Left renal cortex interstitium (tissue), 4 donors: ENCODE results near the gene DKC1. TPM values are rescaled to one million over a fixed set of nuclear protein-coding genes. Genes with fewer than 3 reads are reported as not detected.

Experiments
- DNase-seq, 4 donors: peaks; one replicate each; pipeline ENCODE4 v3.0.0-alpha.2; 2013; ENCODE audit warnings: low read depth in 4 of 4, low spot score in 2 of 4, missing footprints in 1 of 4
- polyA plus RNA-seq, 4 donors: library from polyadenylated mRNA; unstranded; fragments of 120-200 nt; gene quantifications; one replicate each; pipeline ENCODE4 v1.2.1, GENCODE V29; 2013; ENCODE audit not compliant: insufficient read length in 4 of 4

Gene DKC1
- polyA plus RNA-seq, result 10 to 100 TPM; 50.8 to 69.1 (median 62.2) TPM

DNA sequence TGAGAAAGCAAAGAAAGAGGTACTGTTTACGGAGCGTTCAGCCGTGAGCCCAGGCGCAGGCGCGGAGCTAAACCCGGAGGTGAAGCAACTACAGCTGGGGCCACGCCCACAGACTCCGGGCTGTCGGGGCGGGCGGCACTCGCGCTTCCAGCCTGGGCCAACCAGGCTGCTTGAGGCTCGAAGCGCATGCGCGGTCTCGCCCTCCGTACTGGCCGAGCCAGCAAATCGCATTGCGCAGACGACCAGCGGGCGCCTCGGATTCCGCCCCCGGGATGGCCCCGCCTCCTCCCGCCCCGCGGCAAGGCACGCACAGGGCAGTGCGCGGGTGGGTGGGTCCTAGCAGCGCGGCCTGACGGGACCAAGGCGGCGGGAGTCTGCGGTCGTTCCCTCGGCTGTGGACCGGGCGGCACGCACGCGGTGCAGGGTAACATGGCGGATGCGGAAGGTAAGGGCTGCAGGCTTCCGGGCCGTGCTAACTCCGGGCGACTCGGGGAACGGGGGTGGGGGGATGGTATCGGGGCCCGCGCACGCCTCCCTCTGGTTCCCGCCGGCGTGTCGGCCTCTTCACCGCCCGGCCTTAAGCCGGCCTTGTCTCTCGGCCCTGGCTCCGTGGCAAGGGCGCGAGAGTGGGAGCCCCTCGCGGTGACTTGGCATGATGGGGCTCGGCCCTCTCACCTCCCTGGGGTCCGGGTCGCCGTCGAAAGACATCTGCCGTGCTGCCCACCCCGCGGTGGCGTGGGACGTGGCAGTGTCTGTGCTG lies at the start of gene DKC1:
DKC1 (plus strand) TSS at position 328 of the 760 bp plus-strand sequence; CDS start at position 430, 102 bp downstream.
- DNase-seq, result peak in 3 of 4 donors; percentile 74 to 88 (median 86)

DNA sequence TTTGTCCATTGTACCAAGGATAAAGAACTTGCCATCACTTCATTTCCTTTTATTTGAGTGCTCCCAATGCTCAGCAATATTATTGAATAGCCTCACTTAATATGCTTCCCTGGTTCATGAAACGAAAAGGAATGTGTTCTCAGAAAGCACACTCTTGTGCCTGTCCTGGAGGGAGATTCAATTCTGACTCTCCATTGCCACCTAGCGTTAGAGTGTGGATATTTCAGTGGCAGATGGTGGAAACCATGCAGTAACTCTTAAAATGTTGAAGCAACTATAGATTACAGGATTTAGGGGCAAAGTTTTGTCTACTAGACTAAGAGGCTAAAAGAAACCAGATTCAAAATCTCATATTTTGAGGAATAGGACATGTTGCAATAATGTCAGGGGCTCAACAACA lies 47.7 kb upstream of the DKC1 start:
- DNase-seq, result no peak

DNA sequence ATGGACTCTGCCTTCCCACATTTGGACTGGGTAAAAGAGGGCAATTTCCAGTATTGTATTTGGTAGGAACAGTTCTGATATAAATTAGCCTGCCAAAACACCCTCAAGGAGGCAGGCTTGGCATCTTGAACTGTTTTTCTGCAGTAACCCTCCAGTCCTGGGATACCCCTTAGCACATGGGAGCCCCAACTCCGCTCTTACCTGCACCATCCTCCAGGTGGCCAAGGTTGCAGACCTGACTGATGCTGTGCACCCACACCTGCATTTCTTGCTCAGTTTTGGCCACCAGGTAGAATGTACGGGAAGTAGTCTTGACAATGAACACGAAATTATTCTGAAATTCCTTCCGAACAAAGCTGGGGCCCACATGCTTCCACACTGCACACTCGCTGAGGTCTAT lies 46.8 kb upstream of the DKC1 start:
- no peak for DNase-seq

DNA sequence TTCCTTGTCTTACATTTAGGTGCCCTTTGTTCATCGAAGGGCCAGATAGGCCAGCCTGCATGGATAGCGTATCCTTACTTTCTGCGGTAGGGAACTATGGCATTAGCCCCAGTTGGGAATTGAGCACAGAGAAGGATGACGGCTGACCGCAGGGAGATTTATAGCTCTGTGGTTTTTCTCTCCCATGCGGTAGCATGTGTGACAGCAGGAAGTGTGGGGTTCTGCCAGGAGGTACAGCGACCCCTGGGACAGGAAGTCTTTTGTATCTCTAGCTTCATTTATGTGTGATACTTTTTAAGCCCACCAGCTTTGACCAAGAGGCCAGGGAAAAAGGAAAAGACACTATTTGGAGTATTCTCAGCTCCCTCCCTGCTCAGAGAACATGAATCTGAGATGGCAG lies 44.8 kb upstream of the DKC1 start:
- DNase-seq, result no peak

DNA sequence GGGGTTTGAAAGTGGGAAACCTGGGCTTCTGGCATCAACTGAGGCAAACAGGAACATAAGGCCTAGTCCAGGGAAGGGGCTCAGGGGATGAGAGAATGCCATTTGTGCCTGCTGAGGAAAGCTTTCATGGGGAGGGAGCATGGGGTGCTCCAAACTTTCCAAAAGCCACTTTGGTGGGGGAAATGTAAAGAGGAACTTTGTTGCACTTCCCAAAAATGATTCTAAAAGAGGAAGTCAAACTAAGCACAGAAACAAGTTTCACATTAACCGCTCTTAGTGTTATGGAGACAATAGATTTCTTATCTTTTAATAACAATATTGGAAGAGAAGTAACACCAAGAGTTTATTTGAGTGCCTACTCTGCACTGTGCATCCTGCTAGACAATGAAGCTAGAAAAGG lies 44.0 kb upstream of the DKC1 start:
- DNase-seq, result no peak

DNA sequence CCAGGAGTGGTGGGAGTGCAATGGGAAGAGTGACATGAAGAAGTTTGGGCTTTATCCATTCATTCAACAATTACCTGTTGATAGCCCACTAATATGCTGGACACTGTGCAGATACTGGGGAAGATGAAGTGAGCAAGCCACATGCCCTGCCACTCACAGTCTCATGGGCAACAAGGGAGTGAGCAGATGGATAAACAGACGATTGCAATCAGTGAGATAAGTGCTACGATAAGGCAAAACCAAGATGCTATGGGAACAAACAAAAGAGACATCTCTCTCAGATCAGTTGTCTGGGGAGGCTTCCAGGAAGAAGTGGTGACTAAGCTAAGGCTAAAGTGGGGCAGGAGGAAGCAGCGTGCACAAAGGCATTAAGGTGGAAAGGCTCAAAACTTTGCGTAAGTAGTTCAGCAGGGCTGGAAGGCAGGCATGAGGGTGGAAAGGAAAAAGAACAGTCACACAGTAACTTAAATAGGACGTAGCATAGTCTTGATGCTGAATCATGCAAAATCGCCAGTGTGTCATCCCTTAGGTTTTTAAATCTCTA lies 43.5 kb upstream of the DKC1 start:
- no peak for DNase-seq

DNA sequence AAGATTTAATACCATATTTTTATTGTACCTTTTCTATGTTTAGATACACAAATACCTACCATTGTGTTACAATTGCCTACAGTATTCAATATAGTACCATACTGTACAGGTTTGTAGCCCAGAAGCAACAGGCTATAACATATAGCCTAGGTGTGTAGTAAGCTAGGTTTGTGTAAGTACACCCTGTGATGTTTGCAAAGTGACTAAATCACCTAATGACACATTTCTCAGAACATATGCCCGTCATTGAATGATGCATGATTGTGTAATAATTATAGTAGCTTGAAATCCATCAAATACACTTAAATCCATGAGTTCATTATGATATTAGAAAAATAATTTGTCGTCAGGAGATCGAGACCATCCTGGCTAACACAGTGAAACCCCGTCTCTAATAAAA lies 42.6 kb upstream of the DKC1 start:
- DNase-seq, result no peak

DNA sequence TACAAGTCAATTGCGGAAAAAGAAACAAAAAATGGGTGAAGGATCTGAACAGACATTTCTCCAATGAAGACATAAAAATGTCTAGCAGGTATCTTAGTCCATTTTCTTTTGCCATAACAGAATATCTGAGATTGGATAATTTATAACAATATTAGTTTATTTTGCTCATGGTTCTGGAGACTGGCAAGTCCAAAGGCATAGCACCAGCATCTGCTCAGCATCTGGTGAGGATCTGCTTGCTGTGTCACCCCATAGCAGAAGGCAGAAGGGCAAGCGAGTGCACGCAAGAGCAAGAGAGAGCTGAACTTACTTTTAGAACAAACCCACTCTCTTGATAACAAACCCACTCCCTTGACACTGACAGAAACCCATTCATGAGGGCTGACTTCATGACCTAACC lies 41.5 kb upstream of the DKC1 start:
- no peak for DNase-seq

DNA sequence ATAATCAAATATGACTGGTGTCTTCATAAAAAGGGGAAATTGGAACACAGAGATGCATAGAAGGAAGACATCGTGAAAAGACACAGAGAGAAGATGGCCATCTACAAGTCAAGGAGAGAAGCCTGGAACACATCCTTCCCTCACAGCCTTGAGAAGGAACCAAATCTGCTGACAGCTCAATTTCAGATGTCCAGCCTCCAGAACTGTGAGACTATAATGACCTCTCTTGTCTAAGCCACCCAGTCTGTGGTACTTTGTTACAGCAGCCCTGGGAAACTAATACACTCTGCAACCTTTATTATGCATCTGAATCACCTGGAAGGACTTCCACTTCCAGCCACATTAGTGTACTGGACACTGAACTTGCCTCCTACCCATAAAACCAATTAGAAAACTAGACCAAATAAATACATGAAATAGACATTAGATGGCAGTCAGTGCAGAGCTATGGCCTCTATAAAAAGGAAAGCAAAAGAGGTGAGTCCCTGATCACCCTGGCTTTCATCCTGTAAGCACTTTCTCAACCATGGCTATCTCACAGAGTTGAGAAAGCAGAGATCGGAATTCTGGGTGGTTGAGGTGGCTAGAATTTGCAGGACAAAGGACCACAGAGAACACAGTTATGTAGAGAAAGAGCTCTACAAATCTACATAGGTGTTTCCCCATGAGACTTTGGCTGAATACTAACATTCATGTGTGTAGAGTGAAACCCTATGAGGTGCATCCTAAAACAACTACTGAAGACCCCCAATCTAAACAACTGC lies 37.5 kb upstream of the DKC1 start:
- DNase-seq, result no peak

DNA sequence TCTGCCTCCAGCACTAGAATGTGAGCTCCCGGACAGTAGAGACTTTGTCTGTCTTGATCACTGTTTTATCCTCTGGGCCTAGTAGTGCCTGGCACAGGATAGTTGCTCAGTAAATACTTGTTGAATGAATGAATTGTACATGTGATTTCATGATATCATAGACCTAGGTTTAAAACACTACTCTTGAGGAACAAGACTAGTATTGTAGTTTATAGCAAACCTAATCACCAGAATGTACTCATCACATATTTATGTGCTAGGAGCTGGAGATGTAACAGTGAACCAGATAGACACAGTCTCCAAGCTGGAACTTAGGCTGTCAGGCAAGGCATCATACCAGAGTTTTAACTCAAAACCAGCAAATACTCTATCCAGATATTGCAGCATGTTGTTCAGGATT lies 35.2 kb upstream of the DKC1 start:
- DNase-seq, result no peak

DNA sequence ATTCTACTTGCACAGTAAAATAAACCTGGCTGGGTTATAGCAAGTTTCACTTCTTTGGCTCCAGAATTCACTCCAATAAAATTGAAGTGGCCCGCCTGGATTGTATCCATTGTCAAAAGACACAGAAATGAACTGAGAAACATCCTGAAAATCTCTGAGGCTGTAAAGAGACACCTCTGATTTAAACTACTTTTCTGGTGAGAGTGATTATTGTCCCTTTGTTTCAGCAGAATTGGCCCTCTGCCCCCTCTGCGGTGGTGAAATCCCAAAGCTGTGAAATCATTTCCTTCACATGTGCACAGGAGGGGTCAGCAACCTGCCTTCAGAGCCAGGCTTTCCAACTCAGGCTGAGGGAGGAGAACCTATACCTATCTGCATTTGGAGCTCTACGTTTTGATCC lies 34.8 kb upstream of the DKC1 start:
- DNase-seq, result no peak

DNA sequence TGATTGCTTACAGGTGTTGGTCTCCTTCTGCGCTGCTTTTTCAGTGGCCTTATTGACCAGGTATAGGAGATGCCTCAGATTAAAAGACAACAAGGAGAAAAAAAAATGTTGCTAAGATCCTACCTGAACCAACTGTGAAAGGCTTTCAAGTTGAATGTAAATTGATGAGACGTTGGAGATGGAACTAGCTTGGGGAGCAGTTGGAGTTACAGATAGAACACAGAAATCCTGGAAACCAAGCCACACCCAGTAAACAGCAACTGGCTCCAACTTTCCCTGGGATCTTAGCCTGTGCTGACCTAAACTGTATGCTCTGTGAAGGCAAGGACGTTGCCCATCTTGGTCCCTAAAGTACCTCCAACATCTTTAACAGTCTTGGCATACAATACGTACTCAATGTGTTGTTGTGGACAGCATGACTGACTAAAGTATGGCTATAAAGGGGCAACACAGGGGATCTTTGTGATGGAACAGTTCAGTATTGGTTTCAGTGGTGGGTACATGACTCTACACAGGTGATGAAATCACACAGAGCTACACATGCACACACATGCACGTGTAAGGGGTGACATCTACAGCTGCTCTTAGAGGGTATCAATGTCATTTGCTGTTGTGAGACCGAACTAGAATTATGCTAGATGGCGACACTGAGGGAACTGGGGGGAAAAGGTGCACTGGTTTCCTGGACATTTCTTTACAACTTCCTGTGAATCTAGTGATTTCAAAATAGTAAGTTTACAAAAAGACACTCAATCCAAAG lies 34.1 kb upstream of the DKC1 start:
- DNase-seq, result no peak

DNA sequence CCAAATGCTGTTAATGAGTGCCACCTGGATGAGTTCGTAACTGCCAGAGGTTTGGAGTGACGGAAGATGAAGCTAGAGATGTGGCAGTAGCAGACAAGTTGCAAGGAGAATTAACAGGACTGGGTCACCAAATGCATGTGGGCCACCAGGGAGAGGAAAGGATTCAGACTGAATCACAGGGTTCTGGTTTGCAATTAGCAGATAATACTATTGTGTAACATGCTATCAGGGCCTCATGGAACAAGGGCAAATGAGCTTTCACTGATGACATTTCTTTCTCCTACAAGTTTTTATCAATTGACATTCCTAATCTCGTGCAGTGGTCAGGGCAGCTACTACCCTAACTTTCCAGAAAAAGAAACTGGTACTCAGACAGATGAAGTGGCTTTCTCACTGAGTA lies 33.2 kb upstream of the DKC1 start:
- DNase-seq, result no peak

DNA sequence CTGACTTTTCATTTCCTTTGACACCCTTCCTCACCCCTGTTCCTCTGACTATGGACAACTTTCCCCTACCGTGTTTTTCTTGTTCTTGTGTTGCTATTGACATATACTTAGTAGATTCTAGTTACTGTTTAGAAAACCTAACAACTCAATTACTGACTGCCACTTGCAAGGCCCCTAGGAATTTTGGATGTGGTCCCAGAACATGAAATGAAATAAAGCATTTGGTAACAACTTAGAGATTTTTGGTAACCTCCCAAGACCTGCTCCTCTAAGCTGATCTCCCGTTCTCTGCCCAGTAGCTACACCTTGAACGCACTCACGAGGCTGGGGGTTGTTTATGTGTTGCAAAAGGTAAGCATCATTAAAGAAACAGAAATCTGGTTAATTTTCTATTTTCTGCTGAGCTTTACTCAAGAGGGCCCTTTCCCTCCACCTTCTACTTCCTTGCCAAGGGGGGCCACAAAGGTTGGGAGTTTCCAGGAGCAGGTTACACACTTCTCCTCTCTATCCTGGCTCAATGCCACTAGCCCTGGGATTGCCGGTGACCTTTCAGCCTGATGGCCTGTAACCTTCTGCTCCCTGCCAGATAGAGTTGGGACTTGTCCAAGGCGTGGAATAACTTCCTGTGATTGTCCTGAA lies 32.3 kb upstream of the DKC1 start:
- no peak for DNase-seq

DNA sequence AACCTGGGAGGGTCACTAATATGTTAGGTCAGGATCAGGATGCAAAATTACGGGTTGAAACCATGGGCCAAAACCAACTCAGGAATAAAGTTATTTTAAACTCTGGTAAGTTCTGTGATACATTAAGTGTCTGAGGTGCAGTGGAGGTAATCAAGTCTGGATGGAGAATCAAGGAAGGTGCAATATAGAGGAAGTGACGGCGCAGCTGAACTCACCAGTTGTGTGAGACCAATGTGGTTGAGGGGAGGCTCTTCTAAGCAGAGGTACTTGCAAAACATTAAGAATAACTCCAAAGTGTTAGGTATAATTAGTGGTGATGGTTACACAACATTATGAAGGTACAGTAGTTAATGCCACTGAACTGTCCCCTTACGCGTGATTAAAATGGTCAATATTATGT lies 31.5 kb upstream of the DKC1 start:
- no peak for DNase-seq

DNA sequence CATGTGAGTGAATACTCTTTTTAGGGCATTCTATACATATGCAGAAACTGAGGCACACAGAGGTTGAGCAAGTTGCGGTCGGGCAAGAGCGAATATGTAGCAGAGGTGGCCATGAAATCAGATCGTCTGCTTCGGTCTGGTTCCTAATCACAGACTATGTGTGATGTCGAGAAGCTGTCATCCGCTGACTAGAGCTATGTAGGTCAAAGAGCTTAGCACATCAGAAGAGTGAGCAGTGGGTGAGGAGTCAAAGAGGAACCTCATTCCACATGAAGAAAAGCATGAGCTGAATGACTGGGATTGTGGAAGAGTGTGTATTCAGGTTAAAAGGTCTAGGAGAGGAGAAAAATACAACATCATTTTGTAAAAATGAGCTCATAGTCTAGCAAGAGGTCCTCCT lies 30.8 kb upstream of the DKC1 start:
- no peak for DNase-seq

DNA sequence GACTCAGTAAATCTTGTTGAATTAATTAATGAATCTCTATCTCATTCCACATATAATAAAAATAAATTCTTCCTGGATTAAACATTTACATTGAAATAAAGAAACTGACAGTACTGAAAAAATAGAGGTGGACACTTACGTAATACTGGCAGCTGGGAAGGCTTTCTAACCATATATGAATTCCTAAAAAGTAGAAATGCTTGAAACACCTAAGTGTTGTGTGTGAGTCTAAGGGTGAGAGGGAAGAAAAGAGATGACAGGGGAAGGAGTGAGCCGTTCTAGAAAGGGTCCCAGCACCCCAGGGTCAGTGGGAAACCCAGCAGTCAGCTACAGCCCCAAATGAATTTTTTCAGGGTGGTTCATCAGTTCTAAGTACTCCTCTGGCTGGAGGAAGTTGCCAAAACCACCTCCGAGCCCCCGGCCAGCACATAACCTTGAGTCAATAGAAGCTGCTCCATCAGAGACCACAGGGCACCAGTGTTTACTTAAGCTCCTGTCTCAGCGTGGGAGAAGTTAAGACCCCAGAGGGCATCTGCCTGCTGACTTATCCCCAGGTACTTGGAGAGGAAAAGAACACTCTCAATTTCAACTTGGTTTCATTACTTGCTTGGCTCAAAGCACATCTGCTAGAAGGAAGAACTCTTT lies 30.1 kb upstream of the DKC1 start:
- no peak for DNase-seq

DNA sequence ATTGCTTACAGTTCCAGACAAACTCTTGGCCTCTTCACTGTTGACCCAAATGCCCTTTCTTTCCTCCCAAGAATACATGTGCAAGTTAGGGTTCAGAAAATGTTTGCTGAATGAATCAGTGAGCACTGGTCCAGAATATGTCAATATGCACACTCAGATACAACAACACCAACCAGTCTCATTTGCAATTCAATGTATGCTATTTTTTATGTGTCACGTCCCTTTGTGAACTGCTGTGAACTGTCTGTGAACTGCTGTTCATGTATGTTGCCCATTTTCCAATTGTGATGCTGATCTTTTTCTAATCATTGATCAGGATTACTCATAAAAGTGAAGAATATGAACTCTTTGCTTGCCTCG lies 29.6 kb upstream of the DKC1 start:
- DNase-seq, result no peak

DNA sequence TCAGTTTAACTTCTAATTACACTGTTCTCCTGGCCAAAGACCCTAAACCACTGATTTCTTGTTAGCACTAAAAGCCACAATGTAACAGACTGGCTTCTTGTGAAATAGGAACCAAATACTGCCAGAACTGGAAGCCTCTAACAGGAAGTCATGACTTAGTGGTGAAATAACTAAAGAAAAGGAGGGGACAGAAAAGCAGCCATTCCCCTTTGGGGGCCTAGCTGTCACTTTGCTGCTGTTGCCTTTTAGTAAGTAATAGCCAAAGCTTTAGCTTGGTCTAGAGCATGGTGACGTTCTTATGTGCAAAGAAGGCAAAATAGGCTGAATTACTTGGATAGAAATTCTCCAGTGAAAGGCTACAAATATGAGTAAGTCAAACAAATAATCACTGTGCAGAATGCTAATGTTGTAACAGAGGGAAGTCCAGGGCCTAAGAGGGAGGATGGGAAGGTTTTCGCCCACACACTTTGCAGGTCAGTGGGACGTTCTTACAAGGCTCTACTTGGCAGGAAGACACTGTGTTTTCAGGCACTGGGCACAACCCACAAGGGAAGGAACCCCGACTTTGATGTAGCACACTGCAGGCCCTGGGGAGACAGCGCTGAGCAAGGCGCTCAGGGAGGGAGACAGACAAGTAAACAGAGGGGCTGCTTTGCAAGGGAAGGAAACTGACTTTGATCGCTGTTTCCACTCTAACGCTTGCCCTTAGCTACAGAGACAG lies 28.4 kb upstream of the DKC1 start:
- no peak for DNase-seq
